HEK293 (cell line): ENCODE data around the gene C17orf67.

Experiments used
- CTCF ChIA-PET: fragments of 350-600 bp; formaldehyde crosslinking; extraction: SDS; loops from one replicate; lab custom pipeline; 2021; ENCODE audit warnings: antibody characterized with exemption; lab: Yijun Ruan, JAX
- POLR2A ChIA-PET: fragments of 300-600 bp; formaldehyde crosslinking; extraction: SDS; loops from one replicate; lab custom pipeline; 2020; ENCODE audit warnings: antibody characterized with exemption, inconsistent platforms; lab: Yijun Ruan, JAX
- H3K27ac ChIP-seq: fragments of 200-500 bp; sonication (Bioruptor generic); 2 replicates; pipeline ENCODE4 v1.5.1; 2014; ENCODE audit warnings: low read depth, low read length, control low read depth, inconsistent platforms; ENCODE audit errors: extremely low read depth
- H3K36me3 ChIP-seq, 2 experiments: fragments of 200-500 bp in 1 of 2; sonication (Bioruptor generic) in 1 of 2; 1 replicate in 1 of 2; 2 replicates in 1 of 2; pipeline ENCODE4 v1.5.1; 2014 to 2017; ENCODE audit warnings: inconsistent platforms in 2 of 2, low read length in 2 of 2; ENCODE audit not compliant: control insufficient read depth in 2 of 2, insufficient read depth in 1 of 2
- H3K4me1 ChIP-seq: fragments of 200-500 bp; sonication (Bioruptor generic); 2 replicates; pipeline ENCODE4 v1.5.1; 2014; ENCODE audit warnings: mild to moderate bottlenecking, low read length, inconsistent platforms; ENCODE audit not compliant: control insufficient read depth, insufficient read depth
- H3K4me3 ChIP-seq: 2 replicates; pipeline ENCODE4 v1.5.1; 2011; ENCODE audit warnings: low read depth, mild to moderate bottlenecking, control low read depth, low read length, moderate library complexity
- H3K9me3 ChIP-seq: fragments of 200-500 bp; sonication (Bioruptor generic); 2 replicates; pipeline ENCODE4 v1.5.1; 2014; ENCODE audit warnings: low read depth, low read length, inconsistent platforms; ENCODE audit not compliant: control insufficient read depth, insufficient read depth
- KLF1 ChIP-seq: fragments of 450-650 bp; formaldehyde crosslinking; IDR thresholded peaks from 2 replicates; pipeline ENCODE4 v1.5.1; 2016; ENCODE audit warnings: missing biosample characterization, missing genetic modification characterization
- KLF7 ChIP-seq: fragments of 450-650 bp; formaldehyde crosslinking; IDR thresholded peaks from 2 replicates; pipeline ENCODE4 v1.5.1; 2016; ENCODE audit warnings: missing biosample characterization, missing genetic modification characterization, borderline replicate concordance
- OVOL3 ChIP-seq: fragments of 450-650 bp; formaldehyde crosslinking; IDR thresholded peaks from 2 replicates; pipeline ENCODE4 v1.5.1; 2016; ENCODE audit warnings: missing biosample characterization, missing genetic modification characterization
- YY2 ChIP-seq: fragments of 450-650 bp; formaldehyde crosslinking; IDR thresholded peaks from 2 replicates; pipeline ENCODE4 v1.5.1; 2016; ENCODE audit warnings: missing biosample characterization, missing genetic modification characterization
- ZNF112 ChIP-seq: fragments of 450-650 bp; formaldehyde crosslinking; IDR thresholded peaks from 2 replicates; pipeline ENCODE4 v1.5.0; 2017; ENCODE audit warnings: missing biosample characterization, missing genetic modification characterization
- ZNF169 ChIP-seq: fragments of 450-650 bp; formaldehyde crosslinking; IDR thresholded peaks from 2 replicates; pipeline ENCODE4 v1.5.1; 2016; ENCODE audit warnings: missing biosample characterization, missing genetic modification characterization
- ZNF175 ChIP-seq: fragments of 450-650 bp; formaldehyde crosslinking; IDR thresholded peaks from 2 replicates; pipeline ENCODE4 v1.5.1; 2016; ENCODE audit warnings: missing biosample characterization, missing genetic modification characterization
- ZNF239 ChIP-seq: fragments of 450-650 bp; formaldehyde crosslinking; IDR thresholded peaks from 2 replicates; pipeline ENCODE4 v1.5.1; 2016; ENCODE audit warnings: missing biosample characterization, missing genetic modification characterization
- ZNF341 ChIP-seq: fragments of 450-650 bp; formaldehyde crosslinking; IDR thresholded peaks from 2 replicates; pipeline ENCODE4; 2016; ENCODE audit warnings: low read depth, missing biosample characterization, missing genetic modification characterization
- ZNF354C ChIP-seq: fragments of 450-650 bp; formaldehyde crosslinking; IDR thresholded peaks from 2 replicates; pipeline ENCODE4 v1.5.1; 2016; ENCODE audit warnings: missing biosample characterization, missing genetic modification characterization, low read depth, borderline replicate concordance
- ZNF423 ChIP-seq: fragments of 450-650 bp; formaldehyde crosslinking; IDR thresholded peaks from 2 replicates; pipeline ENCODE4 v1.5.1; 2016; ENCODE audit warnings: missing biosample characterization, missing genetic modification characterization
- ZNF654 ChIP-seq: fragments of 450-650 bp; formaldehyde crosslinking; IDR thresholded peaks from 2 replicates; pipeline ENCODE4 v1.5.1; 2016; ENCODE audit warnings: low read depth, missing biosample characterization, missing genetic modification characterization
- ZNF677 ChIP-seq: fragments of 450-650 bp; IDR thresholded peaks from 2 replicates; pipeline ENCODE4 v1.5.0; 2018; ENCODE audit warnings: missing biosample characterization, mild to moderate bottlenecking, missing genetic modification characterization, moderate library complexity
- ZNF768 ChIP-seq: fragments of 450-650 bp; formaldehyde crosslinking; IDR thresholded peaks from 2 replicates; pipeline ENCODE4 v1.5.1; 2018; ENCODE audit warnings: missing biosample characterization, mild to moderate bottlenecking, missing genetic modification characterization
- ZNF785 ChIP-seq: fragments of 450-650 bp; formaldehyde crosslinking; IDR thresholded peaks from 2 replicates; pipeline ENCODE4 v1.5.1; 2016; ENCODE audit warnings: missing biosample characterization, missing genetic modification characterization
- ZNF792 ChIP-seq: fragments of 450-650 bp; formaldehyde crosslinking; IDR thresholded peaks from 2 replicates; pipeline ENCODE4 v1.5.1; 2016; ENCODE audit warnings: missing biosample characterization, missing genetic modification characterization
- ZNF830 ChIP-seq: fragments of 450-650 bp; IDR thresholded peaks from 2 replicates; pipeline ENCODE4 v1.5.0; 2018; ENCODE audit warnings: missing biosample characterization, missing genetic modification characterization, low read depth, mild to moderate bottlenecking, moderate library complexity
- TF ChIP-seq, protein P1 (sequence below): fragments of 450-650 bp; IDR thresholded peaks from 2 replicates; pipeline ENCODE4 v1.5.1; 2018; ENCODE audit warnings: missing biosample characterization, missing genetic modification characterization
- TF ChIP-seq, protein P2 (sequence below): fragments of 450-650 bp; formaldehyde crosslinking; IDR thresholded peaks from 2 replicates; pipeline ENCODE4 v1.5.1; 2016; ENCODE audit warnings: missing biosample characterization, missing genetic modification characterization, low read depth
- TF ChIP-seq, protein P3 (sequence below): IDR thresholded peaks from 2 replicates; pipeline ENCODE4 v1.6.1; 2011; ENCODE audit warnings: mild to moderate bottlenecking, low read depth, low read length, borderline replicate concordance

C17orf67 gene

DNA sequence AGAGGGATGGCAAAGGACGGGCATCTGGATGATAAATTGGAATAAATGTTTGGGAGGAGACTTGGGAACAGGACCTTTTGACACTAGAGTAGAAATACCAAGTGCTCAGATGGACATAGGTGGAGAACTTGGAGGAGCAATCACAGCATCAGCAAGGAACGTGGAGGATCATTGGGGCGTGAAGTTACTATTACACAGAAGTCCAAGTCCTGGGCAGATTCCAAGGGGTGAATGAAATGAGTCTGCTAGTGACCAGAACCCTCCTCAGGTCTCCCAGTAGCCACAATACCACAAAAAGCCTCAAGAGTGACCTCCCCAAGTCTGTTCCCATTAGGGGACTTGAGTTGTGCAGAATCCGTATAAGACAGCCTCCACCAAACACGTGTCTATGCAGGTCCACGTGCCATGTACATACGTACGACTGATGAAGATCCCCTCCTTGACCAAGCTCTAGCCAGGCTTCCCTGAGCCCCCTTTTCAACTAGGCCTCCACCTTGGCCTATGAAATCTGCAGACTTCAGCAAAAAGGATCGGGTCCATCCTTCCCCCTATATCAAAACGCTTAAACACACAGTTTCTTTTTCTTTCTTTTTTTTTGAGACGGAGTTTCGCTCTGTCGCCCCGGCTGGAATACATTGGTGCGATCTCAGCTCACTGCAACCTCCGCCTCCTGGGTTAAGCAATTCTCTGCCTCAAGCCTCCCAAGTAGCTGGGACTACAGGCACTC, 2.2 kb downstream of the C17orf67 start:
- H3K27ac ChIP-seq, result no peak overlapping the region
- H3K36me3 ChIP-seq, result peaks cover 11 to 18% of the 10 kb centered on the region in 2 experiments; a peak in 2 of 3 replicates
- no peak overlapping the region for H3K4me3 ChIP-seq
- no peaks in the 10 kb centered on the region for H3K9me3 ChIP-seq
- H3K4me1 ChIP-seq, result peaks cover 16% of the 10 kb centered on the region
- CTCF ChIA-PET, result interaction anchor here (1.5 kb wide), 1 partner anchor 12 kb away, joined by 8 read pairs; no protein-coding TSS in a partner anchor
- TF ChIP-seq ZNF654 (tag by site-specific recombination) (no peak), ZNF830 (tag by site-specific recombination) (no peak), ZNF423 (tag by site-specific recombination) (no peak), ZNF768 (no peak), ZNF785 (tag by site-specific recombination) (no peak), ZNF169 (tag by site-specific recombination) (no peak), KLF7 (tag by site-specific recombination) (no peak), ZNF112 (no peak), ZNF239 (tag by site-specific recombination) (no peak), ZNF792 (tag by site-specific recombination) (no peak), YY2 (tag by site-specific recombination) (no peak), ZNF677 (no peak), ZNF354C (tag by site-specific recombination) (no peak), OVOL3 (no peak), KLF1 (no peak)
- TF ChIP-seq, protein P1, sequence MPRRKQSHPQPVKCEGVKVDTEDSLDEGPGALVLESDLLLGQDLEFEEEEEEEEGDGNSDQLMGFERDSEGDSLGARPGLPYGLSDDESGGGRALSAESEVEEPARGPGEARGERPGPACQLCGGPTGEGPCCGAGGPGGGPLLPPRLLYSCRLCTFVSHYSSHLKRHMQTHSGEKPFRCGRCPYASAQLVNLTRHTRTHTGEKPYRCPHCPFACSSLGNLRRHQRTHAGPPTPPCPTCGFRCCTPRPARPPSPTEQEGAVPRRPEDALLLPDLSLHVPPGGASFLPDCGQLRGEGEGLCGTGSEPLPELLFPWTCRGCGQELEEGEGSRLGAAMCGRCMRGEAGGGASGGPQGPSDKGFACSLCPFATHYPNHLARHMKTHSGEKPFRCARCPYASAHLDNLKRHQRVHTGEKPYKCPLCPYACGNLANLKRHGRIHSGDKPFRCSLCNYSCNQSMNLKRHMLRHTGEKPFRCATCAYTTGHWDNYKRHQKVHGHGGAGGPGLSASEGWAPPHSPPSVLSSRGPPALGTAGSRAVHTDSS (tag by site-specific recombination), result no peak
- TF ChIP-seq, protein P2, sequence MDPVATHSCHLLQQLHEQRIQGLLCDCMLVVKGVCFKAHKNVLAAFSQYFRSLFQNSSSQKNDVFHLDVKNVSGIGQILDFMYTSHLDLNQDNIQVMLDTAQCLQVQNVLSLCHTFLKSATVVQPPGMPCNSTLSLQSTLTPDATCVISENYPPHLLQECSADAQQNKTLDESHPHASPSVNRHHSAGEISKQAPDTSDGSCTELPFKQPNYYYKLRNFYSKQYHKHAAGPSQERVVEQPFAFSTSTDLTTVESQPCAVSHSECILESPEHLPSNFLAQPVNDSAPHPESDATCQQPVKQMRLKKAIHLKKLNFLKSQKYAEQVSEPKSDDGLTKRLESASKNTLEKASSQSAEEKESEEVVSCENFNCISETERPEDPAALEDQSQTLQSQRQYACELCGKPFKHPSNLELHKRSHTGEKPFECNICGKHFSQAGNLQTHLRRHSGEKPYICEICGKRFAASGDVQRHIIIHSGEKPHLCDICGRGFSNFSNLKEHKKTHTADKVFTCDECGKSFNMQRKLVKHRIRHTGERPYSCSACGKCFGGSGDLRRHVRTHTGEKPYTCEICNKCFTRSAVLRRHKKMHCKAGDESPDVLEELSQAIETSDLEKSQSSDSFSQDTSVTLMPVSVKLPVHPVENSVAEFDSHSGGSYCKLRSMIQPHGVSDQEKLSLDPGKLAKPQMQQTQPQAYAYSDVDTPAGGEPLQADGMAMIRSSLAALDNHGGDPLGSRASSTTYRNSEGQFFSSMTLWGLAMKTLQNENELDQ, result no peak
- TF ChIP-seq, protein P3, sequence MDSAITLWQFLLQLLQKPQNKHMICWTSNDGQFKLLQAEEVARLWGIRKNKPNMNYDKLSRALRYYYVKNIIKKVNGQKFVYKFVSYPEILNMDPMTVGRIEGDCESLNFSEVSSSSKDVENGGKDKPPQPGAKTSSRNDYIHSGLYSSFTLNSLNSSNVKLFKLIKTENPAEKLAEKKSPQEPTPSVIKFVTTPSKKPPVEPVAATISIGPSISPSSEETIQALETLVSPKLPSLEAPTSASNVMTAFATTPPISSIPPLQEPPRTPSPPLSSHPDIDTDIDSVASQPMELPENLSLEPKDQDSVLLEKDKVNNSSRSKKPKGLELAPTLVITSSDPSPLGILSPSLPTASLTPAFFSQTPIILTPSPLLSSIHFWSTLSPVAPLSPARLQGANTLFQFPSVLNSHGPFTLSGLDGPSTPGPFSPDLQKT, result no peak
- TF ChIP-seq, all 188 proteins: peak for 0
- POLR2A ChIA-PET, result interaction anchor here (1.2 kb wide), 1 partner anchor 83 kb away, joined by 4 read pairs; the partner anchor contains the start of gene TRIM25

DNA sequence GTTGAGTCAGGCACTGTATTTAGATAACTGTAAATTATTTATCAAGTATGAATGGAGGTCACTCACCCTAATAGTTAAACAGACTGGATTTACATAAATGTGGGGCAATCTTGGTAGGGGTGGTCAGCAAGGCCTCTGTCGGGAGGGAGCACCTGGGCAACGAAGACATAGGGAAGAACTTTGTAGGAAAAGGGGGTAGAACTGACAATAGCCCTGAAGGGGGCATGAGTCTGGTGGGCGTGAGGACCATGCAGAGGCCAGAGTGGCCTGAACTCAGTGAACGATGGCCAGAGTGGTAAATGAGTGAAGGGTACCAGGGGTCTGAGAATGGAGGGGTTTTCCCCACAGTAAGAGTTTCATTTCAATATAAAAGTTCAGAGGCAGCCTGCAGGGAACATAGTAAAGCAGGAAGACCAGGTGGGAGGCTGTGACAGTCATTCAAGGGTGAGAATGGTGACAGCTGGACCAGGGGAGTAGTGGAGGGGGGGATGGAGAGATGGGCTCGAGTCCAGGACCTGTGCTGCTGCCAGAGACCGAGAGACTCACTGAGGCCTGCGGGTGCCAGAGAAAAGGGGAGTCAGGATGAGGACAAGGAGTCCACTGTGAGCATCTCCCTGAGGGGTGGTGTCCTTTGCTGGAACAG, 2.9 kb downstream of the C17orf67 start:
- peaks cover 11% of the 10 kb centered on the region for H3K4me1 ChIP-seq
- H3K36me3 ChIP-seq, result peaks cover 11 to 13% of the 10 kb centered on the region in 2 experiments; a peak in 2 of 3 replicates
- no peak overlapping the region for H3K4me3 ChIP-seq
- ChIA-PET CTCF (no interaction called here), POLR2A (no interaction called here)
- TF ChIP-seq YY2 (tag by site-specific recombination) (no peak), ZNF175 (tag by site-specific recombination) (no peak), ZNF341 (tag by site-specific recombination) (peak; percentile 37), ZNF112 (no peak)
- TF ChIP-seq, all 188 proteins: peak for 1
- no peaks in the 10 kb centered on the region for H3K9me3 ChIP-seq
- H3K27ac ChIP-seq, result no peak overlapping the region
